HCT116 (cell line): ENCODE data around the gene GCK. TPM values are rescaled to one million over a fixed set of nuclear protein-coding genes. Genes with fewer than 3 reads are reported as not detected.

Experiments
- ATAC-seq: fragments of 200-7000 bp; cut with Tn5 transposase; 2 replicates; pipeline ENCODE4 v1.9.1; 2020; ENCODE audit warnings: mild to moderate bottlenecking, moderate library complexity
- BruUV-seq: library from RNA; stranded (reverse); fragments of 400-500 nt; replicated peaks from 2 replicates; lab custom pipeline; 2021; lab: Mats Ljungman, UMichigan
- CTCF ChIA-PET: fragments of 300-600 bp; sonication (Branson Sonifier 250); formaldehyde crosslinking; loops from one replicate; lab custom pipeline; 2021; ENCODE audit warnings: antibody characterized with exemption; lab: Charles Lee
- POLR2A ChIA-PET: fragments of 300-600, 350-600 bp; sonication (Branson Sonifier 250); formaldehyde crosslinking; loops from one replicate; lab custom pipeline; 2021; ENCODE audit warnings: antibody characterized with exemption; lab: Charles Lee
- RAD21 ChIA-PET, 2 experiments: fragments of 300-600 bp; sonication (Branson Sonifier 250); formaldehyde crosslinking; loops; one replicate each; lab custom pipeline; 2023; ENCODE audit warnings: low total read pairs in 2 of 2; ENCODE audit not compliant: uncharacterized antibody in 2 of 2, unreplicated experiment in 2 of 2, low non-redundant PET in 1 of 2; lab: Charles Lee
- DNase-seq: peaks from one replicate; pipeline ENCODE4 v3.0.0-alpha.2; 2010; ENCODE audit warnings: low read depth, low spot score
- H2AFZ ChIP-seq: fragments of 200-600 bp; shearing (Covaris generic), sonication (generic); 2 replicates; pipeline ENCODE4 v1.6.1; 2017; ENCODE audit warnings: low read depth, mixed run types, mixed read lengths, antibody characterized with exemption, low read length; ENCODE audit not compliant: poor library complexity, severe bottlenecking
- H3K27ac ChIP-seq: 2 replicates; pipeline ENCODE4 v1.5.1; 2012; ENCODE audit warnings: low read depth, low read length
- H3K27me3 ChIP-seq: fragments of 200-600 bp; sonication (generic); 2 replicates; pipeline ENCODE4 v1.6.1; 2016; ENCODE audit warnings: mixed run types, low read length, mixed read lengths; ENCODE audit not compliant: insufficient read depth
- H3K36me3 ChIP-seq, 2 experiments: fragments of 200-500 bp in 1 of 2; fragments of 200-600 bp in 1 of 2; sonication (Bioruptor generic) in 1 of 2; sonication (generic) in 1 of 2; 2 replicates each; pipeline versions ENCODE4 v1.5.1 to v1.6.1; 2014 to 2016; ENCODE audit warnings: low read length in 2 of 2, inconsistent platforms in 1 of 2, mixed read lengths in 1 of 2, mixed run types in 1 of 2; ENCODE audit not compliant: insufficient read depth in 2 of 2, control insufficient read depth in 1 of 2
- H3K4me1 ChIP-seq, 2 experiments: fragments of 200-600 bp in 1 of 2; sonication (generic) in 1 of 2; 2 replicates each; pipeline versions ENCODE4 v1.5.1 to v1.6.1; 2012 to 2017; ENCODE audit warnings: low read length in 2 of 2, inconsistent platforms in 1 of 2, mild to moderate bottlenecking in 1 of 2, mixed read lengths in 1 of 2, mixed run types in 1 of 2, moderate library complexity in 1 of 2; ENCODE audit not compliant: insufficient read depth in 2 of 2, control insufficient read depth in 1 of 2
- H3K4me2 ChIP-seq: fragments of 200-600 bp; sonication (generic); 2 replicates; pipeline ENCODE4 v1.6.1; 2017; ENCODE audit warnings: mixed run types, low read length, mixed read lengths
- H3K4me3 ChIP-seq, 2 experiments: fragments of 200-600 bp in 1 of 2; sonication (generic) in 1 of 2; replicated peaks in 1 of 2; 2 replicates each; pipeline ENCODE4 v1.5.1; 2011 to 2016; ENCODE audit warnings: low read length in 2 of 2, control low read depth in 1 of 2, low read depth in 1 of 2, mild to moderate bottlenecking in 1 of 2, mixed read lengths in 1 of 2, mixed run types in 1 of 2
- H3K79me2 ChIP-seq: fragments of 200-600 bp; sonication (generic); 2 replicates; pipeline ENCODE4 v1.6.1; 2017; ENCODE audit warnings: mild to moderate bottlenecking, mixed run types, low read length, moderate library complexity, mixed read lengths; ENCODE audit not compliant: insufficient read depth
- H3K9ac ChIP-seq: fragments of 200-600 bp; sonication (generic); 2 replicates; pipeline ENCODE4 v1.6.1; 2016; ENCODE audit warnings: low read length, mixed read lengths
- H3K9me2 ChIP-seq: fragments of 200-600 bp; sonication (generic), shearing (Covaris generic); 2 replicates; pipeline ENCODE4 v1.6.1; 2017; ENCODE audit warnings: mixed run types, mild to moderate bottlenecking, moderate library complexity; ENCODE audit not compliant: insufficient read depth
- H3K9me3 ChIP-seq, 2 experiments: fragments of 200-500 bp in 1 of 2; fragments of 200-600 bp in 1 of 2; sonication (Bioruptor generic) in 1 of 2; sonication (generic) in 1 of 2; 2 replicates each; pipeline ENCODE4 v1.6.1; 2014 to 2017; ENCODE audit warnings: low read length in 2 of 2, mixed read lengths in 2 of 2, inconsistent platforms in 1 of 2, low read depth in 1 of 2, mild to moderate bottlenecking in 1 of 2, mixed run types in 1 of 2, moderate library complexity in 1 of 2; ENCODE audit not compliant: control insufficient read depth in 1 of 2, insufficient read depth in 1 of 2
- H4K20me1 ChIP-seq: fragments of 200-600 bp; sonication (generic), shearing (Covaris generic); 2 replicates; pipeline ENCODE4 v1.6.1; 2017; ENCODE audit warnings: mixed run types, mild to moderate bottlenecking, moderate library complexity; ENCODE audit not compliant: insufficient read depth
- CEBPB ChIP-seq: IDR thresholded peaks from 2 replicates; pipeline ENCODE4 v1.6.1; 2012; ENCODE audit warnings: low read depth
- RAD21 ChIP-seq: IDR thresholded peaks from 2 replicates; pipeline ENCODE4 v1.6.1; 2012; ENCODE audit warnings: low read depth, mild to moderate bottlenecking
- YY1 ChIP-seq: IDR thresholded peaks from 2 replicates; pipeline ENCODE4 v1.6.1; 2011; ENCODE audit warnings: low read length, low read depth, moderate library complexity, mild to moderate bottlenecking; ENCODE audit not compliant: insufficient replicate concordance; ENCODE audit errors: extremely low read depth
- intact Hi-C: fragments of 100-400 bp; cut with micrococcal nuclease; formaldehyde crosslinking; loops from 2 replicates; pipeline ENCODE4 v1.10.0; 2022
- total RNA-seq: library from RNA; stranded (reverse); gene quantifications from one replicate; pipeline ENCODE4 v1.2.1, GENCODE V29; 2021; ENCODE audit not compliant: unreplicated experiment
- TF ChIP-seq, protein P1 (sequence below), 3 experiments: fragments of 200-600 bp in 1 of 3; sonication (generic) in 1 of 3; IDR thresholded peaks in 2 of 3; conservative IDR thresholded peaks in 1 of 3; 2 replicates each; pipeline ENCODE4 v1.5.1; 2012 to 2017; ENCODE audit warnings: low read depth in 2 of 3, low read length in 2 of 3, antibody characterized with exemption in 1 of 3, borderline replicate concordance in 1 of 3, control low read depth in 1 of 3, mild to moderate bottlenecking in 1 of 3, mixed read lengths in 1 of 3, mixed run types in 1 of 3, moderate library complexity in 1 of 3; ENCODE audit not compliant: insufficient read depth in 1 of 3

The GCK gene
- total RNA-seq, 1 experiment from 2014 or later = 0.34 TPM

DNA sequence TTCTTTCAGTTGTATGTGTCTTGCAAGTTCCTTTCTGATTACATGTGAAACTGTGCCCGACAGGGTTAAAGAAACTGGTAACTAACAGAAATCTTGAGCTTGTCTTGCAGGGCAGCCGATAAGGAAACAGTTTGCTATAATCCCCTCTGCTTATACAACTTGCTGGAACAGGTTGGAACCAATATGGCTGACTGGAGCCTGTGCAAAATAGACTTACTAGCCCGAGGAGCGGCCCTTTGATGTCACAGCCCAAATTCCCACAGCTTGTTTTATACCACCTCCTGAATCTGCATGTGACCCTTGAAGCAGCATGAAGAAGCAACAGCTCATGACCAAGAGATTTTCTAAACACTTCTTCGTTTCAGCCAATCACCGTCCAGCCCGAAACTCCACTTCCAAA lies 8.2 kb upstream of the GCK start:
- Histone ChIP-seq H3K9me2 (no peaks in the 10 kb centered on the region), H4K20me1 (no peaks in the 10 kb centered on the region), H2AFZ (no peak overlapping the region), H3K9ac (no peak overlapping the region), H3K27me3 (no peaks in the 10 kb centered on the region), H3K4me1 (peaks cover 8 to 23% of the 10 kb centered on the region in 2 experiments; a peak in 2 of 4 replicates), H3K4me2 (no peak overlapping the region), H3K27ac (no peak overlapping the region), H3K9me3 (no peaks in the 10 kb centered on the region), H3K4me3 (no peak overlapping the region), H3K36me3 (no peaks in the 10 kb centered on the region), H3K79me2 (peaks cover 16% of the 10 kb centered on the region)
- TF ChIP-seq YY1 (no peak), RAD21 (no peak)
- RAD21 ChIA-PET = no interaction called here
- no peak for ATAC-seq
- no peak for DNase-seq
- POLR2A ChIA-PET = no interaction called here
- no TSS peak for BruUV-seq
- intact Hi-C loops = loop anchor here (2.0 kb wide), 1 partner anchor 115 kb away; the partner anchor contains the start of gene POLM
- CTCF ChIA-PET = interaction anchor here (1.8 kb wide), 1 partner anchor 125 kb away, joined by 5 read pairs; no protein-coding TSS in a partner anchor

DNA sequence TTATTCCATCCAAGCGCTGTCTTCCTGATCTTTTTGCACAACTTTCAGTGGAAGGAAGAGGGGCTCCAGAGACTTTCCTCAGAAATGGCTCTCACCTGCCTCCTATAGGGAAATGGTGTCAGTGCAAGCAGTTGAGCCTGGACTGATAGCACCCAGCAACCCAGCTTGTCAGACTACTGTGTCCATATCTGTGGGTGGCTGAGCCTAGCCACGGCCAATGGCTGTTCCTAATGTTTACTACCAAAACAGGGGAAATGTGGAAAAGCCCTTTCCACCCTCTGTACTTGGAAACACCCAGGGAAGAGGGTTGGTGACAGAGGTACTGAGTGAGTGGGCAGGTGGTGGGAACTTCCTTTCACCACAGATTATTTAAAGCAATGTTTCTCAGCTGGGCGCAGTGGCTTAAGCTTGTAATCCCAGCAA lies 7.2 kb upstream of the GCK start:
- Histone ChIP-seq H3K4me2 (no peak overlapping the region), H3K9me3 (no peaks in the 10 kb centered on the region), H3K79me2 (peaks cover 6% of the 10 kb centered on the region), H3K9ac (no peak overlapping the region)
- peak; percentile 47 for DNase-seq
- CTCF ChIA-PET = interaction anchor here (1.0 to 1.9 kb wide), 5 partner anchors 55 to 177 kb away, joined by 3 to 10 read pairs (median 5); no protein-coding TSS in a partner anchor
- intact Hi-C loops = loop anchor here (1.0 to 2.0 kb wide), 3 partner anchors 65 to 124 kb away; partner anchors contain the start of gene POLM
- peak; percentile 61 for ATAC-seq
- TF ChIP-seq, protein P1, sequence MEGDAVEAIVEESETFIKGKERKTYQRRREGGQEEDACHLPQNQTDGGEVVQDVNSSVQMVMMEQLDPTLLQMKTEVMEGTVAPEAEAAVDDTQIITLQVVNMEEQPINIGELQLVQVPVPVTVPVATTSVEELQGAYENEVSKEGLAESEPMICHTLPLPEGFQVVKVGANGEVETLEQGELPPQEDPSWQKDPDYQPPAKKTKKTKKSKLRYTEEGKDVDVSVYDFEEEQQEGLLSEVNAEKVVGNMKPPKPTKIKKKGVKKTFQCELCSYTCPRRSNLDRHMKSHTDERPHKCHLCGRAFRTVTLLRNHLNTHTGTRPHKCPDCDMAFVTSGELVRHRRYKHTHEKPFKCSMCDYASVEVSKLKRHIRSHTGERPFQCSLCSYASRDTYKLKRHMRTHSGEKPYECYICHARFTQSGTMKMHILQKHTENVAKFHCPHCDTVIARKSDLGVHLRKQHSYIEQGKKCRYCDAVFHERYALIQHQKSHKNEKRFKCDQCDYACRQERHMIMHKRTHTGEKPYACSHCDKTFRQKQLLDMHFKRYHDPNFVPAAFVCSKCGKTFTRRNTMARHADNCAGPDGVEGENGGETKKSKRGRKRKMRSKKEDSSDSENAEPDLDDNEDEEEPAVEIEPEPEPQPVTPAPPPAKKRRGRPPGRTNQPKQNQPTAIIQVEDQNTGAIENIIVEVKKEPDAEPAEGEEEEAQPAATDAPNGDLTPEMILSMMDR (IDR thresholded peaks at IDR 0.05 in 2 of 3, conservative IDR thresholded peaks at IDR 0.05 in 1 of 3; ENCODE audit: borderline replicate concordance in 1 of 3, insufficient read depth in 1 of 3, low read depth in 2 of 3, low read length in 2 of 3) = peak; percentile 74 to 82 (median 76); a peak in 5 of 6 replicates
- TF ChIP-seq CEBPB (no peak), RAD21 (peak; percentile 90)
- TF ChIP-seq, all 23 proteins: peak for 2
- H3K27ac ChIP-seq = no peak overlapping the region
- RAD21 ChIA-PET = interaction anchor here in 1 of 2 experiments (1.0 kb wide), 1 partner anchor 65 kb away, joined by 4 read pairs; no protein-coding TSS in a partner anchor
- no peaks in the 10 kb centered on the region for H4K20me1 ChIP-seq
- H3K27me3 ChIP-seq = no peaks in the 10 kb centered on the region
- POLR2A ChIA-PET = interaction anchor here (0.6 to 1.5 kb wide), 2 partner anchors 115 to 177 kb away, joined by 3 to 6 read pairs; no protein-coding TSS in a partner anchor
- no peaks in the 10 kb centered on the region for H3K36me3 ChIP-seq
- BruUV-seq = no TSS peak
- H3K4me3 ChIP-seq = no peak overlapping the region
- H3K4me1 ChIP-seq = peaks cover 0 to 16% of the 10 kb centered on the region in 2 experiments; a peak in 1 of 4 replicates
- H2AFZ ChIP-seq = peak overlapping the region; percentile 52
- no peaks in the 10 kb centered on the region for H3K9me2 ChIP-seq
